T-helper 2 cell treated with Interferon-gamma antibody and Interleukin-4, amounts not matched to agents 5 μg/mL and 100 μg/mL, for 36 hours (primary cell): ENCODE results near the gene GSTA4.
"Not testable (repeated sequence)": the region's sequence is repeated elsewhere in the genome, so short reads cannot be mapped to it uniquely, and the experiment has no call there.

Experiments
- DNase-seq: peaks from one replicate; pipeline ENCODE4 v3.0.0; 2021; ENCODE audit warnings: low spot score
- H3K27ac Mint-ChIP-seq: one replicate; pipeline ENCODE4 v1.8.0; 2021; ENCODE audit warnings: mild to moderate bottlenecking, mixed read lengths
- H3K27me3 Mint-ChIP-seq: one replicate; pipeline ENCODE4 v1.8.0; 2021; ENCODE audit warnings: low read depth, mixed read lengths
- H3K36me3 Mint-ChIP-seq: one replicate; pipeline ENCODE4 v1.8.0; 2021; ENCODE audit warnings: low read depth, mixed read lengths
- H3K4me1 Mint-ChIP-seq: one replicate; pipeline ENCODE4 v1.8.0; 2021; ENCODE audit warnings: low read depth, mixed read lengths
- H3K4me3 Mint-ChIP-seq: one replicate; pipeline ENCODE4 v1.8.0; 2022; ENCODE audit warnings: mild to moderate bottlenecking, moderate library complexity, mixed read lengths
- H3K9me3 Mint-ChIP-seq: one replicate; pipeline ENCODE4 v1.8.0; 2021; ENCODE audit warnings: mixed read lengths

The GSTA4 gene

DNA sequence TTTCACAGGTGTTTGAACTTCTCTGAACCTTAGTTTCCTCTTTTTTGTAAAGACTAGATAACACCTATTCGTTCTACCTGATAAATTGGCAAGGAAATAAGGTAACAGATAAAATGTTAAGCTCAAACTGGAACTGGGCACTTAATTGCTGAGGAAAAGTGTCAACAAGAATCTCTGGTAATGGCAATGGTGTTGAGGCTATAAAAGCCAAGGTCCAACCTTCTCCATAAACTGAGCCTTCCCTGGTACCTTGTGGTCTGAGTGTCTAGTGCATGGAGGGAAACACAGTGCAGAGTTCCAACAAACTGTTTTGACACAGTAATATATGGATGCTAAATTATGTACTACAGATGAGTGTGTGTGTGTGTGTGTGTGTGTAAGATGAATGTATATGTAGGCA lies 33.4 kb upstream of the GSTA4 start:
- H3K36me3 Mint-ChIP-seq = peaks cover 6% of the 10 kb centered on the region
- H3K27me3 Mint-ChIP-seq = no peaks in the 10 kb centered on the region
- no peak overlapping the region for H3K4me3 Mint-ChIP-seq
- no peak overlapping the region for H3K27ac Mint-ChIP-seq
- no peak for DNase-seq
- no peaks in the 10 kb centered on the region for H3K9me3 Mint-ChIP-seq
- peaks cover 11% of the 10 kb centered on the region for H3K4me1 Mint-ChIP-seq

- Mint-ChIP-seq H3K9me3 (no peaks in the 10 kb centered on the region), H3K27ac (no peak overlapping the region), H3K36me3 (peaks cover 6% of the 10 kb centered on the region), H3K27me3 (no peaks in the 10 kb centered on the region), H3K4me3 (no peak overlapping the region), H3K4me1 (peaks cover 11% of the 10 kb centered on the region)
- no peak for DNase-seq
Measured at GRCh38 chr6:53027131-53027718, 32.1 kb upstream of the GSTA4 start.

- no peak overlapping the region for H3K4me3 Mint-ChIP-seq
- no peaks in the 10 kb centered on the region for H3K9me3 Mint-ChIP-seq
- peaks cover 11% of the 10 kb centered on the region for H3K4me1 Mint-ChIP-seq
- peaks cover 6% of the 10 kb centered on the region for H3K36me3 Mint-ChIP-seq
- DNase-seq = no peak
- H3K27ac Mint-ChIP-seq = no peak overlapping the region
- no peaks in the 10 kb centered on the region for H3K27me3 Mint-ChIP-seq
Measured at GRCh38 chr6:53026526-53026925, 31.4 kb upstream of the GSTA4 start.

- no peak for DNase-seq
- Mint-ChIP-seq H3K4me1 (peaks cover 7% of the 10 kb centered on the region), H3K36me3 (peaks cover 4% of the 10 kb centered on the region), H3K27me3 (no peaks in the 10 kb centered on the region), H3K9me3 (no peaks in the 10 kb centered on the region), H3K27ac (no peak overlapping the region), H3K4me3 (no peak overlapping the region)
Measured at GRCh38 chr6:53023323-53023722, 28.2 kb upstream of the GSTA4 start.

DNA sequence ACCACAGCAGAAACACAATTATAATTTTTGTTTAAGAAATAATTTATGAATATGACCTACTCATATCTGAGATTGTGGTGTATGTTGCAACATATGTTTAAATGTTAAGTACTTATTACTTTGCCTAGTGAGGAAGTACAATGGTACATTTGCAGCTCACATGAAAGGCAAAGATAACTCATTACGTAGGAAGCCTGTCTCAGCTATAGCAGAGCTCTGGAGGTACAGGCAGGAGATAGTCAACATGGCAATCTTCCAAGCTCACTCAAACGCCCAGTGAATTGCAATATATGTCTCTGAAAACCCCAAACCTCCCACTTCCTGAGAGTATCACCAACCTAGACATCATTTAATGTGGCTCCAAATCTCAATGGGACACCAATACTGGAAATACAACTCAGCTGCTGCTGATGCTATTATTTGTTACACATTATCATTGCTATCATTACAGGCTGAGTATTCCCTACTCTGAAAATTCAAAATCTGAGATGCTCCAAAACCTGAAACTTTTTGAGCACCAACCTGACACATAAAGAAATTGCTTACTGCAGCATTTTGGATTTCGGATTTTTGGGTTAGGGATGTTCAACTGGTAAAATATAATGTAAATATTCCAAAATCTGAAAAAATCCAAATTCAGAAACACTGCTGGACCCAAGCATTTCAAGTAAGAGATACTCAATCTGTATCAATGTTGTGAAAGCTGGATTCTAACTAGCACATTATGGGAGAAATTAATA lies 25.1 kb upstream of the GSTA4 start:
- Mint-ChIP-seq H3K4me1 (peaks cover 3% of the 10 kb centered on the region), H3K27me3 (no peaks in the 10 kb centered on the region), H3K9me3 (no peaks in the 10 kb centered on the region), H3K4me3 (no peak overlapping the region), H3K36me3 (peaks cover 9% of the 10 kb centered on the region), H3K27ac (no peak overlapping the region)
- DNase-seq = no peak

- peaks cover 15% of the 10 kb centered on the region for H3K36me3 Mint-ChIP-seq
- H3K27me3 Mint-ChIP-seq = no peaks in the 10 kb centered on the region
- no peak overlapping the region for H3K4me3 Mint-ChIP-seq
- no peaks in the 10 kb centered on the region for H3K4me1 Mint-ChIP-seq
- no peak overlapping the region for H3K27ac Mint-ChIP-seq
- no peak for DNase-seq
- H3K9me3 Mint-ChIP-seq = no peaks in the 10 kb centered on the region
Measured at GRCh38 chr6:53018446-53018845, 23.4 kb upstream of the GSTA4 start.

- no peak for DNase-seq
- Mint-ChIP-seq H3K4me3 (no peak overlapping the region), H3K36me3 (peaks cover 28% of the 10 kb centered on the region), H3K27me3 (no peaks in the 10 kb centered on the region), H3K4me1 (no peaks in the 10 kb centered on the region), H3K9me3 (no peaks in the 10 kb centered on the region), H3K27ac (no peak overlapping the region)
Measured at GRCh38 chr6:53015486-53015885, 20.4 kb upstream of the GSTA4 start.

DNA sequence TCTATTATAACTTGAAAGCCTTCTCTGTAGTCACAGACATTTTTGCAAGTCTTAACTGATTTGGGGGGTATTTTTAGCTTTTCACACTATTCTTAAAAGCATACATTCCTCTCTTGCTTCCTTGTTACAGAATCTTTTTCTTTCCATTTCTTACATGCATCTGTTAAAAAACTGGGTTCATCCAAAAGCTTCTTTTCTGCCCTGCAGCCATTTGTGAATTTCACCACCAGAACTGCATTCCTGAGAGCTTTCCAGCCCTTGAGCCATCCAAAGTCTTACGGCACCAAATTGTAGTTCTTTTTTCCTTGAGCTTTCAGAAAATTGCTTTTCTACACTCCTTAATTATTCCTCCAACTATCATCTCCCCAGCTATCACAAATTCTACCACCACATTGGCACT lies 19.7 kb upstream of the GSTA4 start:
- Mint-ChIP-seq H3K27ac (no peak overlapping the region), H3K9me3 (no peaks in the 10 kb centered on the region), H3K36me3 (peaks cover 33% of the 10 kb centered on the region), H3K27me3 (no peaks in the 10 kb centered on the region), H3K4me3 (no peak overlapping the region), H3K4me1 (no peaks in the 10 kb centered on the region)
- no peak for DNase-seq

- DNase-seq = no peak
- Mint-ChIP-seq H3K9me3 (no peaks in the 10 kb centered on the region), H3K4me3 (no peak overlapping the region), H3K36me3 (peaks cover 38% of the 10 kb centered on the region), H3K27ac (no peak overlapping the region), H3K27me3 (no peaks in the 10 kb centered on the region), H3K4me1 (no peaks in the 10 kb centered on the region)
Measured at GRCh38 chr6:53014063-53014462, 19.0 kb upstream of the GSTA4 start.

DNA sequence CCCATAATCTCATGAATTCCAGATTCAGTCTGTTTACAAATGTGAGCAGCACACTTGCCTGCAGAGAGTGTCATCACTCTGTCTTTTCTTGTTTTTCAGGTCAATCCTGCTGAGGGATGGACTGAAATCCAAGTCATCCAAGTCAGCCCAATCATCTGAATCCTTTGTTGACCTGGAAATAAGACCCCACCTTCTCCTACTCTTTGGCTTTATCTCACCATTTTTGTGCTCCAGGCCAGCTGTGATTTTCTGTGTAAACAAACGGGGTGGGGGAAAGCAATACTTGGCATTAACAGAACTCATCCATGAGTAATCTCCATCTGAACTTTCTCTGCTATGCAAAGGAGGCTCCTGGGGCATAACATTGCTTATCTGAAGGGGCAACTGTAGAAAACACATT lies 16.9 kb upstream of the GSTA4 start:
- Mint-ChIP-seq H3K27me3 (no peaks in the 10 kb centered on the region), H3K9me3 (no peaks in the 10 kb centered on the region), H3K27ac (no peak overlapping the region), H3K36me3 (peaks cover 35% of the 10 kb centered on the region), H3K4me3 (no peak overlapping the region), H3K4me1 (no peaks in the 10 kb centered on the region)
- no peak for DNase-seq

DNA sequence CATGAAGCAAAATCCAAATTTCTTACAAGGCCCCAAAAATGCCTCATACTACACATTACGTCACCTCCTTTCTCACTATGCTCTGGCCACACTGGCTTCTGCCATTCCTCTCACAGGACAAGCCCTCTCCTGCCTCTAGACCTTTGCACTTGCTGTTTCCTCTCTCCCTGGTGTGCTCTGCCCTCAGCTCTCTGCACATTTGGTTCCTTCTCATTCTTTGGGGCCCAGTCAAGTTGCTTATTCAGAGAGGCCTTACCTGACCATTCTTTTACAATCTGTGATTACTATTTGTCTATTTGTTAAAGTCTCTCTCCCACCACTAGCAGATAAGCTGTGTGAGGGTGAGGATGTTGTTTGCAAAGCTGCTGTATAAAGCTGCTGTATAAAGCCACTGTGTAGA lies 15.4 kb upstream of the GSTA4 start:
- Mint-ChIP-seq H3K4me1 (no peaks in the 10 kb centered on the region), H3K27me3 (no peaks in the 10 kb centered on the region), H3K27ac (no peak overlapping the region), H3K9me3 (no peaks in the 10 kb centered on the region), H3K4me3 (no peak overlapping the region), H3K36me3 (peaks cover 40% of the 10 kb centered on the region)
- no peak for DNase-seq

- Mint-ChIP-seq H3K4me3 (no peak overlapping the region), H3K9me3 (no peaks in the 10 kb centered on the region), H3K4me1 (no peaks in the 10 kb centered on the region), H3K27me3 (no peaks in the 10 kb centered on the region), H3K27ac (no peak overlapping the region), H3K36me3 (peaks cover 37% of the 10 kb centered on the region)
- no peak for DNase-seq
Measured at GRCh38 chr6:53009511-53009910, 14.4 kb upstream of the GSTA4 start.

DNA sequence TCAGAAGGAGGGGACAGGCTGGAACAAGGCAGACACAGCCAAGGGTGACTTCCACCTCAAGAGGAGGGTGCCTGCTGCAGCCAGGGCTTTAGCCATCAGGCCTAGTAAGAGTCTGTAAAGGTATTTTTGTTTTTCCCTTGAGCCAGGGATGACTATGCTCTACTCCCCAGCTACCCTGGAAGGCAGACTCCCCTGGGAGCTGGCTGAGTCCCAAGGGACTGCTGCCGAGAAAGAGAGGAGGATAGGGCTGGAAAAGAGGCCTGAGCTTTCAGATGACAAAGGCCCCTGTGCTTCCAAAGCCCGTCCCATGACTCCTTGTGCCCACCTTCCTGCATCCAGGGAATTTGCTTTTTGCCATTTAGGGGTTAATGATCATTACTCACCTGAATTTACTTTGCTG lies 14.0 kb upstream of the GSTA4 start:
- DNase-seq = no peak
- no peak overlapping the region for H3K27ac Mint-ChIP-seq
- no peaks in the 10 kb centered on the region for H3K9me3 Mint-ChIP-seq
- H3K4me3 Mint-ChIP-seq = no peak overlapping the region
- no peaks in the 10 kb centered on the region for H3K4me1 Mint-ChIP-seq
- no peaks in the 10 kb centered on the region for H3K27me3 Mint-ChIP-seq
- peaks cover 37% of the 10 kb centered on the region for H3K36me3 Mint-ChIP-seq

DNA sequence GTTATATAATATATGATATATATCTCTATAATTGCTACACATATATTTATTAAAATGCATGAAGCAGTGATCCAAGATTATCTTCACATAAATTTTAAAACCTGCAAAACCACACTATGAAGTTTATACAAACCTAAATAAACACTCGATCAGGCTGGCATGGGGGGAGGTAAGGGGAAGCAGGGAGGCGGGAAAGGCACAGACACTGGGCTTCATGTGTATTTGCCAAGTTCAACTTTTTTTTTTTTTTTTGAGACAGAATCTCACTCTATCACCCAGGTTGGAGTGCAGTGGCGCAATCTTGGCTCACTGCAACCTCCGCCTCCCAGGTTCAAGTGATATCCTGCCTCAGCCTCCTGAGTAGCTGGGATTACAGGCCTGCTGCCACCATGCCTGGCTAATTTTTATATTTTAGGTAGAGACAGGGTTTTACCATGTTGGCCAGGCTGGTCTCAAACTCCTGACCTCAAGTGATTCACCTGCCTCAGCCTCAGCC lies 13.2 kb upstream of the GSTA4 start:
- not testable (repeated sequence) for H3K27ac Mint-ChIP-seq, H3K4me3 Mint-ChIP-seq, H3K4me1 Mint-ChIP-seq, H3K9me3 Mint-ChIP-seq, DNase-seq, H3K27me3 Mint-ChIP-seq
- H3K36me3 Mint-ChIP-seq = peaks cover 34% of the 10 kb centered on the region
